ENCODE data around the gene GPSM1. TPM values are rescaled to one million over a fixed set of nuclear protein-coding genes. Genes with fewer than 3 reads are reported as not detected.
A peak's percentile ranks its signal among the peaks of the same experiment; 100 is the strongest.

Gene GPSM1
- total and polyA plus RNA-seq, 7 donors = 0.34 to 2.3 (median 1.3) TPM

GRCh38 chr9:136311051-136312008 is 16.0 kb upstream of the GPSM1 start:
- H3K27me3 ChIP-seq (ENCODE audit: insufficient read depth in 3 of 3, low read length in 2 of 3) = peaks cover 0 to 48% (median 8%) of the 10 kb centered on the region in 3 donors
- no peak overlapping the region for H3K4me3 ChIP-seq
- intact Hi-C loops (cut with DNase I) = no loop called here
- H3K9me3 ChIP-seq = peaks cover 12% of the 10 kb centered on the region
- no peak for ATAC-seq
- H3K36me3 ChIP-seq (ENCODE audit: insufficient read depth in 1 of 2, low read depth in 1 of 2) = no peaks in the 10 kb centered on the region
- no peak for TF ChIP-seq CTCF (IDR thresholded peaks at IDR 0.05)
- DNase-seq = no peak
- H3K4me1 ChIP-seq = no peaks in the 10 kb centered on the region
- 52 to 56% (median 54%) methylated on average over 19 to 23 of the region's 23 CpGs for WGBS, 3 donors
- no peak overlapping the region for H3K27ac ChIP-seq

GRCh38 chr9:136312009-136312375 is 15.3 kb upstream of the GPSM1 start:
- DNase-seq = no peak
- no peak overlapping the region for H3K4me3 ChIP-seq
- intact Hi-C loops (cut with DNase I) = no loop called here
- no peaks in the 10 kb centered on the region for H3K4me1 ChIP-seq
- ATAC-seq = no peak
- peaks cover 12% of the 10 kb centered on the region for H3K9me3 ChIP-seq
- WGBS, 3 donors = 58 to 59% (median 59%) methylated on average over 7 to 10 of the region's 10 CpGs
- H3K27ac ChIP-seq = no peak overlapping the region
- H3K36me3 ChIP-seq (ENCODE audit: insufficient read depth in 1 of 2, low read depth in 1 of 2) = no peaks in the 10 kb centered on the region
- TF ChIP-seq CTCF (IDR thresholded peaks at IDR 0.05) = no peak
- peaks cover 0 to 47% (median 8%) of the 10 kb centered on the region in 3 donors for H3K27me3 ChIP-seq (ENCODE audit: insufficient read depth in 3 of 3, low read length in 2 of 3)

- Histone ChIP-seq H3K4me1 (no peaks in the 10 kb centered on the region), H3K36me3 (ENCODE audit: insufficient read depth in 1 of 2, low read depth in 1 of 2) (no peaks in the 10 kb centered on the region), H3K9me3 (peaks cover 12% of the 10 kb centered on the region), H3K27me3 (ENCODE audit: insufficient read depth in 3 of 3, low read length in 2 of 3) (peaks cover 0 to 47% (median 8%) of the 10 kb centered on the region in 3 donors), H3K27ac (no peak overlapping the region), H3K4me3 (no peak overlapping the region)
- TF ChIP-seq CTCF (IDR thresholded peaks at IDR 0.05) = peak; percentile 23
- 56 to 59% (median 57%) methylated on average over 12 of the region's 12 CpGs for WGBS, 3 donors
- intact Hi-C loops (cut with DNase I) = no loop called here
- ATAC-seq = peak in 1 of 4 donors; percentile 46
- no peak for DNase-seq
Measured at GRCh38 chr9:136312436-136312835, 14.9 kb upstream of the GPSM1 start.

- Histone ChIP-seq H3K9me3 (peaks cover 12% of the 10 kb centered on the region), H3K4me3 (no peak overlapping the region), H3K27me3 (ENCODE audit: insufficient read depth in 3 of 3, low read length in 2 of 3) (peaks cover 0 to 44% (median 8%) of the 10 kb centered on the region in 3 donors), H3K4me1 (no peaks in the 10 kb centered on the region), H3K36me3 (ENCODE audit: insufficient read depth in 1 of 2, low read depth in 1 of 2) (no peaks in the 10 kb centered on the region), H3K27ac (no peak overlapping the region)
- no peak for ATAC-seq
- no peak for DNase-seq
- WGBS, 3 donors = 77 to 85% (median 82%) methylated on average over 18 of the region's 18 CpGs
- intact Hi-C loops (cut with DNase I) = no loop called here
- no peak for TF ChIP-seq CTCF (IDR thresholded peaks at IDR 0.05)
Measured at GRCh38 chr9:136313111-136314055, 14.0 kb upstream of the GPSM1 start.
